ENCODE data around the gene ARHGAP23. TPM values are rescaled to one million over a fixed set of nuclear protein-coding genes. Genes with fewer than 3 reads are reported as not detected.
"Not testable (repeated sequence)": the region's sequence is repeated elsewhere in the genome, so short reads cannot be mapped to it uniquely, and the experiment has no call there.

The ARHGAP23 gene
- total RNA-seq, 5 donors from 2014 or later (not counting 1 experiment from before 2014, with no cell fraction given) = 0.40 to 1.2 (median 0.61) TPM

- peaks cover 0 to 19% of the 10 kb centered on the region in 2 experiments for H3K4me1 ChIP-seq (ENCODE audit: control insufficient read depth in 1 of 2, extremely low read depth in 1 of 2, insufficient read depth in 2 of 2, low read length in 2 of 2)
- peaks cover 13 to 20% (median 15%) of the 10 kb centered on the region in 3 donors for H3K4me1 Mint-ChIP-seq
- no peak overlapping the region for H3K4me3 ChIP-seq (ENCODE audit: control insufficient read depth in 1 of 2, extremely low read depth in 1 of 2, low read length in 1 of 2)
- 93% methylated on average over 3 of the region's 10 CpGs for WGBS (ENCODE audit: insufficient coverage)
- H3K27me3 ChIP-seq (replicated peaks in 1 of 2; ENCODE audit: control insufficient read depth in 2 of 2, extremely low read depth in 1 of 2, insufficient read depth in 2 of 2, low read length in 1 of 2) = peaks cover 0 to 19% of the 10 kb centered on the region in 2 experiments
- no peaks in the 10 kb centered on the region for H3K36me3 Mint-ChIP-seq
- no peaks in the 10 kb centered on the region for H3K9me3 Mint-ChIP-seq
- H3K9me3 ChIP-seq = no peaks in the 10 kb centered on the region
- ATAC-seq (replicated peaks in 1 of 4) = no peak
- ChIA-PET POLR2A (no interaction called here), CTCF (interaction anchor here in 1 of 2 donors (0.6 kb wide), 1 partner anchor 121 kb away, joined by 3 read pairs; no protein-coding TSS in a partner anchor)
- no peaks in the 10 kb centered on the region for H3K36me3 ChIP-seq (ENCODE audit: control insufficient read depth in 2 of 2, extremely low read depth in 1 of 2, insufficient read depth in 1 of 2, low read length in 1 of 2)
- no peak overlapping the region for H3K27ac Mint-ChIP-seq
- peaks cover 0 to 9% of the 10 kb centered on the region in 2 donors for H3K27me3 Mint-ChIP-seq
- no peak overlapping the region for H3K27ac ChIP-seq (ENCODE audit: low read length)
- no peak for DNase-seq
- H3K4me3 Mint-ChIP-seq = no peak overlapping the region
These were observed 3.3 kb downstream of the ARHGAP23 start for GRCh38 chr17:38431346-38432145.

- CTCF ChIA-PET = interaction anchor here in 1 of 2 donors (0.5 kb wide), 1 partner anchor 301 kb away, joined by 4 read pairs; no protein-coding TSS in a partner anchor
- peaks cover 3 to 7% (median 5%) of the 10 kb centered on the region in 3 donors for H3K4me1 Mint-ChIP-seq
- Histone ChIP-seq H3K27ac (ENCODE audit: low read length) (no peak overlapping the region), H3K9me3 (no peaks in the 10 kb centered on the region), H3K36me3 (ENCODE audit: control insufficient read depth in 2 of 2, extremely low read depth in 1 of 2, insufficient read depth in 1 of 2, low read length in 1 of 2) (no peaks in the 10 kb centered on the region), H3K4me1 (ENCODE audit: control insufficient read depth in 1 of 2, extremely low read depth in 1 of 2, insufficient read depth in 2 of 2, low read length in 2 of 2) (peaks cover 0 to under 1% of the 10 kb centered on the region in 2 experiments), H3K4me3 (ENCODE audit: control insufficient read depth in 1 of 2, extremely low read depth in 1 of 2, low read length in 1 of 2) (no peak overlapping the region), H3K27me3 (replicated peaks in 1 of 2; ENCODE audit: control insufficient read depth in 2 of 2, extremely low read depth in 1 of 2, insufficient read depth in 2 of 2, low read length in 1 of 2) (peaks cover 0 to 7% of the 10 kb centered on the region in 2 experiments)
- H3K36me3 Mint-ChIP-seq = no peaks in the 10 kb centered on the region
- H3K4me3 Mint-ChIP-seq = no peak overlapping the region
- ATAC-seq (replicated peaks in 1 of 4) (no peak), DNase-seq (no peak)
- H3K27me3 Mint-ChIP-seq = peaks cover 0 to 4% of the 10 kb centered on the region in 2 donors
- H3K9me3 Mint-ChIP-seq = no peaks in the 10 kb centered on the region
- no peak overlapping the region for H3K27ac Mint-ChIP-seq
- POLR2A ChIA-PET = no interaction called here
- WGBS (ENCODE audit: insufficient coverage) = 88% methylated on average over 20 of the region's 21 CpGs
These were observed 6.0 kb downstream of the ARHGAP23 start for GRCh38 chr17:38434178-38434665.

GRCh38 chr17:38435795-38436194 is 7.5 kb downstream of the ARHGAP23 start:
- WGBS (ENCODE audit: insufficient coverage) = no CpG with 5 or more reads among the region's 9 CpGs
- ChIA-PET CTCF (no interaction called here), POLR2A (no interaction called here)
- H3K36me3 Mint-ChIP-seq = no peaks in the 10 kb centered on the region
- Histone ChIP-seq H3K27ac (ENCODE audit: low read length) (no peak overlapping the region), H3K4me3 (ENCODE audit: control insufficient read depth in 1 of 2, extremely low read depth in 1 of 2, low read length in 1 of 2) (no peak overlapping the region), H3K9me3 (no peaks in the 10 kb centered on the region), H3K4me1 (ENCODE audit: control insufficient read depth in 1 of 2, extremely low read depth in 1 of 2, insufficient read depth in 2 of 2, low read length in 2 of 2) (no peaks in the 10 kb centered on the region), H3K36me3 (ENCODE audit: control insufficient read depth in 2 of 2, extremely low read depth in 1 of 2, insufficient read depth in 1 of 2, low read length in 1 of 2) (no peaks in the 10 kb centered on the region), H3K27me3 (replicated peaks in 1 of 2; ENCODE audit: control insufficient read depth in 2 of 2, extremely low read depth in 1 of 2, insufficient read depth in 2 of 2, low read length in 1 of 2) (peaks cover 0 to 10% of the 10 kb centered on the region in 2 experiments)
- DNase-seq (no peak), ATAC-seq (replicated peaks in 1 of 4) (no peak)
- H3K9me3 Mint-ChIP-seq = no peaks in the 10 kb centered on the region
- no peaks in the 10 kb centered on the region for H3K4me1 Mint-ChIP-seq
- no peak overlapping the region for H3K4me3 Mint-ChIP-seq
- H3K27me3 Mint-ChIP-seq = peaks cover 0 to 4% of the 10 kb centered on the region in 2 donors
- H3K27ac Mint-ChIP-seq = no peak overlapping the region

GRCh38 chr17:38436386-38436785 is 8.1 kb downstream of the ARHGAP23 start:
- POLR2A ChIA-PET = no interaction called here
- H3K4me3 ChIP-seq (ENCODE audit: control insufficient read depth in 1 of 2, extremely low read depth in 1 of 2, low read length in 1 of 2) = no peak overlapping the region
- peaks cover 0 to 16% of the 10 kb centered on the region in 2 experiments for H3K27me3 ChIP-seq (replicated peaks in 1 of 2; ENCODE audit: control insufficient read depth in 2 of 2, extremely low read depth in 1 of 2, insufficient read depth in 2 of 2, low read length in 1 of 2)
- H3K4me1 ChIP-seq (ENCODE audit: control insufficient read depth in 1 of 2, extremely low read depth in 1 of 2, insufficient read depth in 2 of 2, low read length in 2 of 2) = no peaks in the 10 kb centered on the region
- Mint-ChIP-seq H3K4me3 (no peak overlapping the region), H3K27me3 (peaks cover 0 to 4% of the 10 kb centered on the region in 2 donors), H3K4me1 (no peaks in the 10 kb centered on the region), H3K36me3 (no peaks in the 10 kb centered on the region), H3K9me3 (no peaks in the 10 kb centered on the region), H3K27ac (no peak overlapping the region)
- ATAC-seq (replicated peaks in 1 of 4) (no peak), DNase-seq (no peak)
- no peak overlapping the region for H3K27ac ChIP-seq (ENCODE audit: low read length)
- no peaks in the 10 kb centered on the region for H3K36me3 ChIP-seq (ENCODE audit: control insufficient read depth in 2 of 2, extremely low read depth in 1 of 2, insufficient read depth in 1 of 2, low read length in 1 of 2)
- WGBS (ENCODE audit: insufficient coverage) = 77% methylated on average over 9 of the region's 11 CpGs
- CTCF ChIA-PET = no interaction called here
- H3K9me3 ChIP-seq = no peaks in the 10 kb centered on the region

GRCh38 chr17:38437313-38437712 is 9.0 kb downstream of the ARHGAP23 start:
- H3K9me3 ChIP-seq; ATAC-seq (replicated peaks in 1 of 4); CTCF ChIA-PET; H3K4me3 Mint-ChIP-seq; H3K9me3 Mint-ChIP-seq; H3K36me3 ChIP-seq (ENCODE audit: control insufficient read depth in 2 of 2, extremely low read depth in 1 of 2, insufficient read depth in 1 of 2, low read length in 1 of 2); H3K4me1 Mint-ChIP-seq; H3K4me3 ChIP-seq (ENCODE audit: control insufficient read depth in 1 of 2, extremely low read depth in 1 of 2, low read length in 1 of 2); H3K4me1 ChIP-seq (ENCODE audit: control insufficient read depth in 1 of 2, extremely low read depth in 1 of 2, insufficient read depth in 2 of 2, low read length in 2 of 2); DNase-seq; H3K36me3 Mint-ChIP-seq; H3K27ac ChIP-seq (ENCODE audit: low read length); H3K27ac Mint-ChIP-seq; H3K27me3 Mint-ChIP-seq: not testable (repeated sequence)
- peaks cover 0 to 19% of the 10 kb centered on the region in 2 experiments for H3K27me3 ChIP-seq (replicated peaks in 1 of 2; ENCODE audit: control insufficient read depth in 2 of 2, extremely low read depth in 1 of 2, insufficient read depth in 2 of 2, low read length in 1 of 2)
- no CpG with 5 or more reads among the region's 1 CpG for WGBS (ENCODE audit: insufficient coverage)
- POLR2A ChIA-PET = interaction anchor here in 1 of 2 donors (0.6 to 0.7 kb wide), 2 partner anchors 43 to 88 kb away, joined by 4 to 8 read pairs; no protein-coding TSS in a partner anchor

- POLR2A ChIA-PET = no interaction called here
These were observed 11.2 kb downstream of the ARHGAP23 start for GRCh38 chr17:38439436-38439835.

More at GRCh38 chr17:38439436-38439835, 11.2 kb downstream of the ARHGAP23 start:
- Histone ChIP-seq H3K4me1 (ENCODE audit: control insufficient read depth in 1 of 2, extremely low read depth in 1 of 2, insufficient read depth in 2 of 2, low read length in 2 of 2) (peaks cover 0 to 10% of the 10 kb centered on the region in 2 experiments), H3K4me3 (ENCODE audit: control insufficient read depth in 1 of 2, extremely low read depth in 1 of 2, low read length in 1 of 2) (no peak overlapping the region), H3K36me3 (ENCODE audit: control insufficient read depth in 2 of 2, extremely low read depth in 1 of 2, insufficient read depth in 1 of 2, low read length in 1 of 2) (no peaks in the 10 kb centered on the region), H3K27ac (ENCODE audit: low read length) (no peak overlapping the region), H3K27me3 (replicated peaks in 1 of 2; ENCODE audit: control insufficient read depth in 2 of 2, extremely low read depth in 1 of 2, insufficient read depth in 2 of 2, low read length in 1 of 2) (peaks cover 0 to 34% of the 10 kb centered on the region in 2 experiments), H3K9me3 (no peaks in the 10 kb centered on the region)
- WGBS (ENCODE audit: insufficient coverage) = no CpG with 5 or more reads among the region's 5 CpGs
- no peaks in the 10 kb centered on the region for H3K36me3 Mint-ChIP-seq
- peaks cover 0 to 14% of the 10 kb centered on the region in 2 donors for H3K27me3 Mint-ChIP-seq
- H3K9me3 Mint-ChIP-seq = no peaks in the 10 kb centered on the region
- CTCF ChIA-PET = interaction anchor here in 1 of 2 donors (0.6 kb wide), 1 partner anchor 42 kb away, joined by 3 read pairs; no protein-coding TSS in a partner anchor
- no peak overlapping the region for H3K4me3 Mint-ChIP-seq
- no peak overlapping the region for H3K27ac Mint-ChIP-seq
- no peak for DNase-seq
- peaks cover 3 to 10% (median 5%) of the 10 kb centered on the region in 3 donors for H3K4me1 Mint-ChIP-seq
- ATAC-seq (replicated peaks in 1 of 4) = no peak

All from T-cell (primary cell).